Neural cell (in vitro differentiated cells): ENCODE data around the gene PLCB1. TPM values are rescaled to one million over a fixed set of nuclear protein-coding genes. Genes with fewer than 3 reads are reported as not detected.

ENCODE experiments used
- H2AFZ ChIP-seq: fragments of 200-600, 300-800 bp; sonication (generic), shearing (Covaris generic); 2 replicates; pipeline ENCODE4 v1.6.0; 2014; ENCODE audit warnings: low read depth, mild to moderate bottlenecking, antibody characterized with exemption, low read length, moderate library complexity
- H3F3A ChIP-seq: fragments of 200-600 bp; shearing (Covaris generic); 2 replicates; pipeline ENCODE4 v1.6.1; 2016; ENCODE audit warnings: mild to moderate bottlenecking, moderate library complexity, mixed read lengths, antibody characterized with exemption, low read length; ENCODE audit not compliant: insufficient read depth, poor library complexity, severe bottlenecking
- H3K27ac ChIP-seq: fragments of 200-600, 300-800 bp; sonication (generic), shearing (Covaris generic); 2 replicates; pipeline ENCODE4 v1.5.1; 2014; ENCODE audit warnings: mild to moderate bottlenecking, low read length, moderate library complexity
- H3K27me3 ChIP-seq: fragments of 300-800, 200-600 bp; sonication (generic), shearing (Covaris generic); 2 replicates; pipeline ENCODE4 v1.6.0; 2014; ENCODE audit warnings: mild to moderate bottlenecking, low read depth, low read length, moderate library complexity; ENCODE audit not compliant: insufficient read depth
- H3K36me3 ChIP-seq: fragments of 300-800, 200-600 bp; sonication (generic), shearing (Covaris generic); 2 replicates; pipeline ENCODE4 v1.5.1; 2014; ENCODE audit warnings: mild to moderate bottlenecking, antibody characterized with exemption, low read length, moderate library complexity; ENCODE audit not compliant: insufficient read depth
- H3K4me2 ChIP-seq: fragments of 300-800, 200-600 bp; sonication (generic), shearing (Covaris generic); 2 replicates; pipeline ENCODE4 v1.6.0; 2014; ENCODE audit warnings: mild to moderate bottlenecking, low read length
- H3K4me3 ChIP-seq: fragments of 300-800, 200-600 bp; sonication (generic), shearing (Covaris generic); 2 replicates; pipeline ENCODE4 v1.5.1; 2014; ENCODE audit warnings: mild to moderate bottlenecking, low read length, moderate library complexity
- H3K79me2 ChIP-seq: fragments of 200-600 bp; shearing (Covaris generic); replicated peaks from 2 replicates; pipeline ENCODE4 v1.6.0; 2014; ENCODE audit warnings: mild to moderate bottlenecking, low read length, moderate library complexity; ENCODE audit not compliant: insufficient read depth
- H3K9ac ChIP-seq: fragments of 300-800, 200-600 bp; sonication (generic), shearing (Covaris generic); 2 replicates; pipeline ENCODE4 v1.6.1; 2016; ENCODE audit warnings: mild to moderate bottlenecking, low read length, mixed read lengths
- H3K9me2 ChIP-seq: fragments of 200-600 bp; shearing (Covaris generic); 2 replicates; pipeline ENCODE4 v1.6.1; 2016; ENCODE audit warnings: mild to moderate bottlenecking, low read length, mixed read lengths; ENCODE audit not compliant: insufficient read depth
- H3K9me3 ChIP-seq: fragments of 200-600, 300-800 bp; sonication (generic), shearing (Covaris generic); 2 replicates; pipeline ENCODE4 v1.6.1; 2016; ENCODE audit warnings: mild to moderate bottlenecking, mixed run types, low read length, moderate library complexity, mixed read lengths
- H4K20me1 ChIP-seq: fragments of 200-600 bp; shearing (Covaris generic); 2 replicates; pipeline ENCODE4 v1.6.1; 2016; ENCODE audit warnings: mild to moderate bottlenecking, mixed run types; ENCODE audit not compliant: insufficient read depth
- EP300 ChIP-seq: fragments of 450-650 bp; conservative IDR thresholded peaks from 2 replicates; pipeline ENCODE4 v1.6.1; 2014; ENCODE audit warnings: antibody characterized with exemption, mild to moderate bottlenecking, moderate library complexity; ENCODE audit not compliant: poor library complexity, severe bottlenecking
- EZH2 ChIP-seq: fragments of 200-600, 300-800 bp; shearing (Covaris generic), sonication (generic); IDR thresholded peaks from 2 replicates; pipeline ENCODE4 v1.6.1; 2014; ENCODE audit warnings: antibody characterized with exemption, low read length, borderline replicate concordance, mild to moderate bottlenecking; ENCODE audit not compliant: insufficient read depth, poor library complexity, severe bottlenecking
- MXI1 ChIP-seq: fragments of 450-650 bp; conservative IDR thresholded peaks from 2 replicates; pipeline ENCODE4 v1.6.1; 2014; ENCODE audit warnings: antibody characterized with exemption, mild to moderate bottlenecking; ENCODE audit not compliant: poor library complexity, severe bottlenecking
- POLR2AphosphoS5 ChIP-seq: IDR thresholded peaks from 2 replicates; pipeline ENCODE4 v1.6.1; 2012
- RAD21 ChIP-seq: fragments of 450-650 bp; conservative IDR thresholded peaks from 2 replicates; pipeline ENCODE4 v1.6.1; 2014; ENCODE audit warnings: antibody characterized with exemption, mild to moderate bottlenecking, moderate library complexity
- SMC3 ChIP-seq: fragments of 450-650 bp; conservative IDR thresholded peaks from 2 replicates; pipeline ENCODE4 v1.6.1; 2014; ENCODE audit warnings: antibody characterized with exemption, mild to moderate bottlenecking, moderate library complexity; ENCODE audit not compliant: poor library complexity
- TAF1 ChIP-seq: IDR thresholded peaks from 2 replicates; pipeline ENCODE4 v1.6.1; 2012; ENCODE audit warnings: low read depth
- polyA plus RNA-seq: library from polyadenylated mRNA; depleted of rRNA; stranded (reverse); fragments of >200 nt; gene quantifications from 2 replicates; pipeline ENCODE4 v1.2.3, GENCODE V29; 2014
- TF ChIP-seq, protein P1 (sequence below): IDR thresholded peaks from 2 replicates; pipeline ENCODE4 v1.6.1; 2012; ENCODE audit warnings: borderline replicate concordance
- TF ChIP-seq, protein P2 (sequence below): fragments of 450-650 bp; IDR thresholded peaks from 2 replicates; pipeline ENCODE4 v1.5.1; 2014; ENCODE audit warnings: antibody characterized with exemption, mild to moderate bottlenecking, moderate library complexity; ENCODE audit not compliant: poor library complexity, severe bottlenecking

Gene PLCB1
- polyA plus RNA-seq, 1 donor from 2014 or later: 11.4 TPM

DNA sequence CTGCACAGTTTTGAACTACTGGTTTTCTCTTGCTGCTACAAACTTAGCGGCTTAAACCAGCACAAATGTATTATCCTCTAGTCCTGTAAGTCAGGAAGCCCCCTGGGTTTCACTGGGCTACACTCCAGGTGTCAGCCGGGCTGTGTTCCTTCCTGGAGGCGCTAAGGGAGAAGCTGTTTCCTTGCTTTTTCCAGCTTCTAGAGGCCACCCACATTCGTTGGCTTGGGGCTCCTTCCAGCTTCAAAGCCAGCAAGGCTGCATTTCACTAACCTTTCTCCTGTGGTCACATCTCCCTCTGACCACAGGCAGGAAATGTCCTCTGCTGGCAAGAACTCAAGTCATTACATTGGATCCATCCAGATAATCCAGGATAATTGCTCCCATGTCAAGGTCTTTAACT lies 586.2 kb downstream of the PLCB1 start:
- Histone ChIP-seq H2AFZ (no peak overlapping the region), H3K4me2 (no peak overlapping the region), H3F3A (no peaks in the 10 kb centered on the region), H3K27me3 (no peaks in the 10 kb centered on the region), H3K4me3 (no peak overlapping the region), H3K9me2 (no peaks in the 10 kb centered on the region), H3K79me2 (no peaks in the 10 kb centered on the region), H3K9me3 (no peaks in the 10 kb centered on the region), H3K9ac (no peak overlapping the region), H3K27ac (no peak overlapping the region), H3K36me3 (no peaks in the 10 kb centered on the region), H4K20me1 (no peaks in the 10 kb centered on the region)
- TF ChIP-seq EZH2 (no peak), EP300 (no peak), RAD21 (no peak), TAF1 (no peak), MXI1 (no peak), POLR2AphosphoS5 (no peak), SMC3 (no peak)
- TF ChIP-seq, protein P1, sequence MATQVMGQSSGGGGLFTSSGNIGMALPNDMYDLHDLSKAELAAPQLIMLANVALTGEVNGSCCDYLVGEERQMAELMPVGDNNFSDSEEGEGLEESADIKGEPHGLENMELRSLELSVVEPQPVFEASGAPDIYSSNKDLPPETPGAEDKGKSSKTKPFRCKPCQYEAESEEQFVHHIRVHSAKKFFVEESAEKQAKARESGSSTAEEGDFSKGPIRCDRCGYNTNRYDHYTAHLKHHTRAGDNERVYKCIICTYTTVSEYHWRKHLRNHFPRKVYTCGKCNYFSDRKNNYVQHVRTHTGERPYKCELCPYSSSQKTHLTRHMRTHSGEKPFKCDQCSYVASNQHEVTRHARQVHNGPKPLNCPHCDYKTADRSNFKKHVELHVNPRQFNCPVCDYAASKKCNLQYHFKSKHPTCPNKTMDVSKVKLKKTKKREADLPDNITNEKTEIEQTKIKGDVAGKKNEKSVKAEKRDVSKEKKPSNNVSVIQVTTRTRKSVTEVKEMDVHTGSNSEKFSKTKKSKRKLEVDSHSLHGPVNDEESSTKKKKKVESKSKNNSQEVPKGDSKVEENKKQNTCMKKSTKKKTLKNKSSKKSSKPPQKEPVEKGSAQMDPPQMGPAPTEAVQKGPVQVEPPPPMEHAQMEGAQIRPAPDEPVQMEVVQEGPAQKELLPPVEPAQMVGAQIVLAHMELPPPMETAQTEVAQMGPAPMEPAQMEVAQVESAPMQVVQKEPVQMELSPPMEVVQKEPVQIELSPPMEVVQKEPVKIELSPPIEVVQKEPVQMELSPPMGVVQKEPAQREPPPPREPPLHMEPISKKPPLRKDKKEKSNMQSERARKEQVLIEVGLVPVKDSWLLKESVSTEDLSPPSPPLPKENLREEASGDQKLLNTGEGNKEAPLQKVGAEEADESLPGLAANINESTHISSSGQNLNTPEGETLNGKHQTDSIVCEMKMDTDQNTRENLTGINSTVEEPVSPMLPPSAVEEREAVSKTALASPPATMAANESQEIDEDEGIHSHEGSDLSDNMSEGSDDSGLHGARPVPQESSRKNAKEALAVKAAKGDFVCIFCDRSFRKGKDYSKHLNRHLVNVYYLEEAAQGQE: no peak
- TF ChIP-seq, protein P2, sequence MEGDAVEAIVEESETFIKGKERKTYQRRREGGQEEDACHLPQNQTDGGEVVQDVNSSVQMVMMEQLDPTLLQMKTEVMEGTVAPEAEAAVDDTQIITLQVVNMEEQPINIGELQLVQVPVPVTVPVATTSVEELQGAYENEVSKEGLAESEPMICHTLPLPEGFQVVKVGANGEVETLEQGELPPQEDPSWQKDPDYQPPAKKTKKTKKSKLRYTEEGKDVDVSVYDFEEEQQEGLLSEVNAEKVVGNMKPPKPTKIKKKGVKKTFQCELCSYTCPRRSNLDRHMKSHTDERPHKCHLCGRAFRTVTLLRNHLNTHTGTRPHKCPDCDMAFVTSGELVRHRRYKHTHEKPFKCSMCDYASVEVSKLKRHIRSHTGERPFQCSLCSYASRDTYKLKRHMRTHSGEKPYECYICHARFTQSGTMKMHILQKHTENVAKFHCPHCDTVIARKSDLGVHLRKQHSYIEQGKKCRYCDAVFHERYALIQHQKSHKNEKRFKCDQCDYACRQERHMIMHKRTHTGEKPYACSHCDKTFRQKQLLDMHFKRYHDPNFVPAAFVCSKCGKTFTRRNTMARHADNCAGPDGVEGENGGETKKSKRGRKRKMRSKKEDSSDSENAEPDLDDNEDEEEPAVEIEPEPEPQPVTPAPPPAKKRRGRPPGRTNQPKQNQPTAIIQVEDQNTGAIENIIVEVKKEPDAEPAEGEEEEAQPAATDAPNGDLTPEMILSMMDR: no peak

DNA sequence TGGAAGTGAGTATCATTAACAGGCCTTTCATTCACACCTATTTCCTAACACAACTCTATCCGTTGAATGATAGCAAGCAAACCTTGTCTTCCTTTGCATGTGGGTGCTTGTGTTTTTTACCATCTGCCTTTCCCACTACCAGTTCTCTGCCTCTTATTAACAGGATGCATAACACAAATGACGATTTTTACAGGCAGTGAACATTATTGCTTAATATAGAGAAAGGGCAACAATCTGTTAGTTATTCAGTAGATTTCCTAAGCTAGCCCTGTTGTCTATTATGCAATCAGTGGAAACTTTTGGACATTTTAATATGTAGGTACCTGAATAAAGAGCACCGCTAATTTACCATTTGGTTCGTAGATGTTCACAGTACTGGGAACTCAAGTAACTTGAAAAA lies 588.0 kb downstream of the PLCB1 start:
- Histone ChIP-seq H3K9ac (no peak overlapping the region), H3K4me3 (no peak overlapping the region), H3K4me2 (no peak overlapping the region), H3K79me2 (no peaks in the 10 kb centered on the region), H3F3A (no peaks in the 10 kb centered on the region), H3K9me2 (no peaks in the 10 kb centered on the region), H3K27me3 (no peaks in the 10 kb centered on the region), H3K27ac (no peak overlapping the region), H3K9me3 (no peaks in the 10 kb centered on the region), H4K20me1 (no peaks in the 10 kb centered on the region), H3K36me3 (no peaks in the 10 kb centered on the region), H2AFZ (no peak overlapping the region)
- TF ChIP-seq EZH2: no peak
- TF ChIP-seq, protein P2: no peak
- no peak for TF ChIP-seq MXI1
- TF ChIP-seq RAD21: no peak
- TF ChIP-seq EP300: no peak
- TF ChIP-seq TAF1: no peak
- TF ChIP-seq, protein P1: no peak
- TF ChIP-seq SMC3: no peak
- TF ChIP-seq POLR2AphosphoS5: no peak
